ENCODE data around the gene MRGPRF. TPM values are rescaled to one million over a fixed set of nuclear protein-coding genes. Genes with fewer than 3 reads are reported as not detected.

MRGPRF gene
- total and polyA plus RNA-seq, 2 donors (not counting 1 experiment from before 2014, with no cell fraction given): not detected

DNA sequence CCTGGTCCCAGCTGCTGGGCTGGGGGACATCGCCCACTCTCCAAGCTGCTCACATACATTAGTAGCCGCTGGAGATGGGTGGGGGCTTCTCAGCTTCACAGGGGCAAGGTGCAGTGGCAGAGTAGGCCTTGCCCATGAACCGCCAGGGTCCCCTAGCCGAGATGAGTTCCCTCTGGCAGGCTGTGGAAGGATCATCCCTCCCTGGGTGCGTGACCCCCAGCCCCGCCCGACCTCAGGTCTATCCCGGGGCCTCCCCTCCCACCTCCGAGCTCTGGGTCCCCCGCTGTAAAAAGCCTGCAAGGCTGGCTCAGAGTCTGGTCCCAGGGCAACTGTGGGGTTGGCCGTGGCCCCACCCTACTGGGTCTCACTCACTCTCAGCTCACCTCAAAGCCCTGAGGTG, 20.4 kb upstream of the MRGPRF start:
- Histone ChIP-seq H3K9me3 (ENCODE audit: control extremely low read depth in 1 of 3, control insufficient read depth in 2 of 3, insufficient read depth in 1 of 3, low read length in 2 of 3) (no peaks in the 10 kb centered on the region), H3K36me3 (replicated peaks in 1 of 2; ENCODE audit: control extremely low read depth in 1 of 2, control insufficient read depth in 1 of 2, extremely low read depth in 1 of 2, insufficient read depth in 2 of 2, low read length in 1 of 2) (no peaks in the 10 kb centered on the region), H3K9ac (ENCODE audit: low read length) (no peak overlapping the region), H3K4me2 (replicated peaks; ENCODE audit: low read depth, low read length, poor library complexity, severe bottlenecking) (no peak overlapping the region), H2AFZ (ENCODE audit: insufficient read depth, low read depth, low read length, poor library complexity, severe bottlenecking) (no peak overlapping the region), H3K27ac (ENCODE audit: low read length in 2 of 2) (no peak overlapping the region), H3K4me3 (ENCODE audit: control extremely low read depth in 1 of 5, extremely low read depth in 1 of 5, insufficient read depth in 1 of 5, low read depth in 2 of 5, low read length in 4 of 5) (no peak overlapping the region), H4K20me1 (ENCODE audit: control insufficient read depth, insufficient read depth, low read length, poor library complexity, severe bottlenecking) (no peaks in the 10 kb centered on the region), H3K27me3 (replicated peaks in 1 of 4; ENCODE audit: control extremely low read depth in 1 of 4, control insufficient read depth in 3 of 4, insufficient read depth in 4 of 4, low read length in 3 of 4) (no peaks in the 10 kb centered on the region), H3K79me2 (ENCODE audit: control insufficient read depth, insufficient read depth, low read length) (no peaks in the 10 kb centered on the region), H3K4me1 (ENCODE audit: control insufficient read depth in 2 of 2, insufficient read depth in 2 of 2, low read length in 2 of 2) (no peaks in the 10 kb centered on the region)
- CTCF ChIA-PET: no interaction called here
- Mint-ChIP-seq H3K27ac (no peak overlapping the region), H3K4me3 (no peak overlapping the region), H3K9me3 (ENCODE audit: insufficient read depth) (no peaks in the 10 kb centered on the region), H3K27me3 (peaks cover 13% of the 10 kb centered on the region), H3K4me1 (no peaks in the 10 kb centered on the region)
- POLR2A ChIA-PET: interaction anchor here (0.5 kb wide), 1 partner anchor 101 kb away, joined by 6 read pairs; no protein-coding TSS in a partner anchor
- intact Hi-C loops (cut with micrococcal nuclease): no loop called here
- ATAC-seq (ENCODE audit: low read depth) (no peak), DNase-seq (no peak)
- WGBS (ENCODE audit: insufficient coverage): 93% methylated on average over 10 of the region's 11 CpGs
- TF ChIP-seq CTCF (IDR thresholded peaks at IDR 0.05): no peak
- TF ChIP-seq EZH2 (IDR thresholded peaks at IDR 0.05; ENCODE audit: borderline replicate concordance, insufficient read depth, low read depth, low read length, poor library complexity, severe bottlenecking): no peak

DNA sequence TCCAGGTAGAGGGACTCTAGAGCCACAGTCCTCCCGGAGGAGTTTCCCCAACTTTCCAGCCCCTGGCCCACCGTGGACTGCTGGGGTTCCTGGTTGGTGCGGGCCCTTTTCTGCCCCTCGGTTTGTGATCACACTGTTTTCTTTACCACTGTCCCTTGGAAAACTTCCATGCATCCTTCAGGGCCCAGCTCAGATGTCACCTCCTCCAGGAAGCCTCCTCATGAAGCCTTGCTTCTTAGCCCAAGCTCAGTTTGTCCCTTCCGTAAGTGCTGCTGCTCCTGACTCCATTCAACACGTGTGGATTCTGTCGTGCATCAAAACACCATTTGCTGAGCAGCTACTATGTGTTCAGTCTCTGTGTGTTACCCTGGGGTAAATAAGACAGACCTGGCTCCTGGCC, 19.8 kb upstream of the MRGPRF start:
- DNase-seq: no peak
- Mint-ChIP-seq H3K27ac (no peak overlapping the region), H3K4me3 (no peak overlapping the region), H3K9me3 (ENCODE audit: insufficient read depth) (no peaks in the 10 kb centered on the region), H3K27me3 (peaks cover 13% of the 10 kb centered on the region), H3K4me1 (no peaks in the 10 kb centered on the region)
- H2AFZ ChIP-seq (ENCODE audit: insufficient read depth, low read depth, low read length, poor library complexity, severe bottlenecking): no peak overlapping the region
- H3K27me3 ChIP-seq (replicated peaks in 1 of 4; ENCODE audit: control extremely low read depth in 1 of 4, control insufficient read depth in 3 of 4, insufficient read depth in 4 of 4, low read length in 3 of 4): no peaks in the 10 kb centered on the region
- H3K27ac ChIP-seq (ENCODE audit: low read length in 2 of 2): no peak overlapping the region
- intact Hi-C loops (cut with micrococcal nuclease): no loop called here
- no peak for ATAC-seq (ENCODE audit: low read depth)
- CTCF ChIA-PET: no interaction called here
- POLR2A ChIA-PET: no interaction called here
- no peaks in the 10 kb centered on the region for H4K20me1 ChIP-seq (ENCODE audit: control insufficient read depth, insufficient read depth, low read length, poor library complexity, severe bottlenecking)
- TF ChIP-seq CTCF (IDR thresholded peaks at IDR 0.05) (no peak), EZH2 (IDR thresholded peaks at IDR 0.05; ENCODE audit: borderline replicate concordance, insufficient read depth, low read depth, low read length, poor library complexity, severe bottlenecking) (no peak)
- H3K9ac ChIP-seq (ENCODE audit: low read length): no peak overlapping the region
- H3K4me3 ChIP-seq (ENCODE audit: control extremely low read depth in 1 of 5, extremely low read depth in 1 of 5, insufficient read depth in 1 of 5, low read depth in 2 of 5, low read length in 4 of 5): no peak overlapping the region
- H3K36me3 ChIP-seq (replicated peaks in 1 of 2; ENCODE audit: control extremely low read depth in 1 of 2, control insufficient read depth in 1 of 2, extremely low read depth in 1 of 2, insufficient read depth in 2 of 2, low read length in 1 of 2): no peaks in the 10 kb centered on the region
- H3K9me3 ChIP-seq (ENCODE audit: control extremely low read depth in 1 of 3, control insufficient read depth in 2 of 3, insufficient read depth in 1 of 3, low read length in 2 of 3): no peaks in the 10 kb centered on the region
- WGBS (ENCODE audit: insufficient coverage): 91% methylated on average over 7 of the region's 7 CpGs
- no peak overlapping the region for H3K4me2 ChIP-seq (replicated peaks; ENCODE audit: low read depth, low read length, poor library complexity, severe bottlenecking)
- no peaks in the 10 kb centered on the region for H3K79me2 ChIP-seq (ENCODE audit: control insufficient read depth, insufficient read depth, low read length)
- no peaks in the 10 kb centered on the region for H3K4me1 ChIP-seq (ENCODE audit: control insufficient read depth in 2 of 2, insufficient read depth in 2 of 2, low read length in 2 of 2)

Data from B cell (primary cell).